Testis (tissue), 3 donors: Measurements from ENCODE around the gene C11orf21. TPM values are rescaled to one million over a fixed set of nuclear protein-coding genes. Genes with fewer than 3 reads are reported as not detected.
"Not testable (repeated sequence)": the region's sequence is repeated elsewhere in the genome, so short reads cannot be mapped to it uniquely, and the experiment has no call there.

Experiments used
- DNase-seq: peaks from one replicate; pipeline ENCODE4 v3.0.0-alpha.2; 2019
- H3K27ac ChIP-seq, 2 donors: fragments of 200-600 bp; sonication (generic); one replicate each; pipeline ENCODE4 v1.5.1; 2019
- H3K27me3 ChIP-seq: fragments of 200-600 bp; sonication (generic); one replicate; pipeline ENCODE4 v1.5.1; 2019
- H3K36me3 ChIP-seq: fragments of 200-600 bp; sonication (generic); one replicate; pipeline ENCODE4 v1.5.1; 2017; ENCODE audit warnings: low read depth; ENCODE audit errors: missing control alignments
- H3K4me1 ChIP-seq: fragments of 200-600 bp; sonication (generic); one replicate; pipeline ENCODE4 v1.5.1; 2019
- H3K4me3 ChIP-seq, 2 donors: fragments of 200-600 bp; sonication (generic); one replicate each; pipeline ENCODE4 v1.5.1; 2017 to 2019
- H3K9me3 ChIP-seq: fragments of 200-600 bp; sonication (generic); one replicate; pipeline ENCODE4 v1.5.1; 2017
- POLR2A ChIP-seq: fragments of 450-650 bp; IDR thresholded peaks from one replicate; pipeline ENCODE4 v1.6.1; 2017; ENCODE audit warnings: antibody characterized with exemption, mild to moderate bottlenecking, moderate library complexity
- WGBS, 2 donors: methylation state at CpG; one replicate each; pipeline ENCODE4 v1.1.5; 2018; 5-methylcytosine and 5-hydroxymethylcytosine counted together
- intact Hi-C: fragments of 100-400 bp; cut with DNase I; formaldehyde crosslinking; loops from one replicate; pipeline ENCODE4 v1.15.1; 2023; ENCODE audit warnings: low total_unique reads
- polyA plus RNA-seq: library from polyadenylated mRNA; stranded (reverse); fragments of 350-450 nt; fragmentation: Illumina TruSeq; extraction: RNeasy Lipid Tissue Mini Kit (QIAGEN cat#74804); gene quantifications from one replicate; pipeline ENCODE4 v1.2.3, GENCODE V29; 2014; ENCODE audit warnings: low read depth, low replicate concordance; ENCODE audit not compliant: insufficient read depth
- total RNA-seq, 2 donors: library from RNA; depleted of rRNA; stranded (reverse); fragments of >200 nt; gene quantifications; one replicate each; pipeline ENCODE4 v1.2.3, GENCODE V29; 2016
- TF ChIP-seq, protein P1 (sequence below), 3 experiments: fragments of 450-650 bp in 2 of 3; fragments of 200-600 bp in 1 of 3; sonication (generic) in 1 of 3; IDR thresholded peaks; one replicate each; pipeline ENCODE4 v1.5.1; 2016 to 2019; ENCODE audit warnings: antibody characterized with exemption in 3 of 3, mild to moderate bottlenecking in 2 of 3, moderate library complexity in 1 of 3

C11orf21 gene
- total and polyA plus RNA-seq, 3 donors from 2014 or later = 0.12 to 0.88 (median 0.47) TPM

- H3K27ac ChIP-seq, H3K36me3 ChIP-seq, H3K9me3 ChIP-seq, intact Hi-C loops, DNase-seq, H3K4me1 ChIP-seq, H3K4me3 ChIP-seq, H3K27me3 ChIP-seq: not testable (repeated sequence)
- 100% methylated on average over 1 to 2 of the region's 4 CpGs for WGBS, 2 donors
Measured at GRCh38 chr11:2333486-2334205, 31.9 kb upstream of the C11orf21 start.

DNA sequence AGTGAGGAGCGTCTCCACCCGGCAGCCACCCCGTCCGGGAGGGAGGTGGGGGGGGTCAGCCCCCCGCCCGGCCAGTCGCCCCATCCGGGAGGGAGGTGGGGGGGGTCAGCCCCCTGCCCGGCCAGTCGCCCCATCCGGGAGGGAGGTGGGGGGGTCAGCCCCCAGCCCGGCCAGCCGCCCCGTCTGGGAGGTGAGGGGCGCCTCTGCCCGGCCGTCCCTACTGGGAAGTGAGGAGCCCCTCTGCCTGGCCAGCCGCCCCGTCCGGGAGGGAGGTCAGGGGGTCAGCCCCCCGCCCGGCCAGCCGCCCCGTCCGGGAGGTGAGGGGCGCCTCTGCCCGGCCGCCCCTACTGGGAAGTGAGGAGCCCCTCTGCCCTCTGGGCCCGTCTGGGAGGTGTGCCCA lies 30.9 kb upstream of the C11orf21 start:
- DNase-seq, H3K4me3 ChIP-seq, H3K27me3 ChIP-seq, H3K4me1 ChIP-seq, H3K27ac ChIP-seq, H3K9me3 ChIP-seq, H3K36me3 ChIP-seq, intact Hi-C loops: not testable (repeated sequence)
- WGBS, 2 donors = 61% methylated on average over 12 of the region's 29 CpGs; no CpG with 5 or more reads in 1 of the 2 donors

GRCh38 chr11:2331404-2331803 lies 29.7 kb upstream of the C11orf21 start:
- H3K4me1 ChIP-seq = no peaks in the 10 kb centered on the region
- no peak for DNase-seq
- intact Hi-C loops = no loop called here
- H3K27ac ChIP-seq = no peak overlapping the region
- no peaks in the 10 kb centered on the region for H3K9me3 ChIP-seq
- no peak for TF ChIP-seq POLR2A
- TF ChIP-seq, protein P1, sequence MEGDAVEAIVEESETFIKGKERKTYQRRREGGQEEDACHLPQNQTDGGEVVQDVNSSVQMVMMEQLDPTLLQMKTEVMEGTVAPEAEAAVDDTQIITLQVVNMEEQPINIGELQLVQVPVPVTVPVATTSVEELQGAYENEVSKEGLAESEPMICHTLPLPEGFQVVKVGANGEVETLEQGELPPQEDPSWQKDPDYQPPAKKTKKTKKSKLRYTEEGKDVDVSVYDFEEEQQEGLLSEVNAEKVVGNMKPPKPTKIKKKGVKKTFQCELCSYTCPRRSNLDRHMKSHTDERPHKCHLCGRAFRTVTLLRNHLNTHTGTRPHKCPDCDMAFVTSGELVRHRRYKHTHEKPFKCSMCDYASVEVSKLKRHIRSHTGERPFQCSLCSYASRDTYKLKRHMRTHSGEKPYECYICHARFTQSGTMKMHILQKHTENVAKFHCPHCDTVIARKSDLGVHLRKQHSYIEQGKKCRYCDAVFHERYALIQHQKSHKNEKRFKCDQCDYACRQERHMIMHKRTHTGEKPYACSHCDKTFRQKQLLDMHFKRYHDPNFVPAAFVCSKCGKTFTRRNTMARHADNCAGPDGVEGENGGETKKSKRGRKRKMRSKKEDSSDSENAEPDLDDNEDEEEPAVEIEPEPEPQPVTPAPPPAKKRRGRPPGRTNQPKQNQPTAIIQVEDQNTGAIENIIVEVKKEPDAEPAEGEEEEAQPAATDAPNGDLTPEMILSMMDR (IDR thresholded peaks at IDR 0.05) = no peak
- no peaks in the 10 kb centered on the region for H3K36me3 ChIP-seq
- H3K4me3 ChIP-seq = no peak overlapping the region
- H3K27me3 ChIP-seq = no peaks in the 10 kb centered on the region
- WGBS, 2 donors = 82 to 83% methylated on average over 5 of the region's 5 CpGs

DNA sequence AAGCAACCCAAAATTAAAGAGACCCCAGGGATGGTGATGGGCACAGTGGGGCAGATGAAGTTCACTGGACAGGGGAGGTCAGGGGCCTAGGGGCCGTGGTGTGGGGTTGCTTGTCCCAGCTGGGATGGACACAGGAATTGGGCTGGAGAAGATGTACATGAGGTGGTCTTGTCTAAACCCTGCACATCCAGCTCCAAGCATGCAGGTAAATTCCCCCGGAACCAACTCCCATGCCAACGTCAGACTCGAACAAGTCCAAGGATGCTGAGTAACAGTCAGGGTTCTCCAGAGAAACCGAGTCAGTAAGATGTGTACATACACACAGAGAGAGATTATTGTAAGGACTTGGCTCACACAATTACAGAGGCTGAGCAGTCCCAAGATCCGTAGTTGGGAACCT lies 29.0 kb upstream of the C11orf21 start:
- Histone ChIP-seq H3K4me1 (no peaks in the 10 kb centered on the region), H3K27ac (no peak overlapping the region), H3K4me3 (no peak overlapping the region), H3K9me3 (no peaks in the 10 kb centered on the region), H3K27me3 (no peaks in the 10 kb centered on the region), H3K36me3 (no peaks in the 10 kb centered on the region)
- DNase-seq = no peak
- TF ChIP-seq, protein P1 (IDR thresholded peaks at IDR 0.05) = no peak
- no peak for TF ChIP-seq POLR2A
- intact Hi-C loops = no loop called here
- WGBS, 2 donors = 96 to 100% methylated on average over 6 of the region's 6 CpGs

DNA sequence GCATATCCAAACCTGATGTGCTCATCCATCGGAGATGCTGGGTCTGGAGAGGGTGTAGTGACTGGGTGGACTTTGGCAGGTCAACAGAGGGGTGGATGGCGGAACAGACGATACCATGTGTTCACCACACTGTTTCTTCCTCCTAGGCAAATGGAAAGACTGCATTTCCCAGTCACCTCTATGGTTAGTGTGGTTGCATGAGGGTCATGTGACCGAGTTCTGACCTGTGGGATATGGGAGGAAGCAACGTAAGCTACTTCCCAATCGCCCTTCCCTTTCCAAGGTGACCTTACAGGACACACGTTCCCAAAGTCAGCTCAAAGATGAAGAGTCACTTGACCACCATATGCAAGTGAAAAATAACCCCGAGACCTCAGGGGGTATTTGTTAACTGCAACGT lies 27.8 kb upstream of the C11orf21 start:
- H3K27me3 ChIP-seq = no peaks in the 10 kb centered on the region
- 92 to 96% methylated on average over 9 of the region's 9 CpGs for WGBS, 2 donors
- no peaks in the 10 kb centered on the region for H3K36me3 ChIP-seq
- H3K4me1 ChIP-seq = no peaks in the 10 kb centered on the region
- no peak for DNase-seq
- no peaks in the 10 kb centered on the region for H3K9me3 ChIP-seq
- intact Hi-C loops = no loop called here
- H3K4me3 ChIP-seq = no peak overlapping the region
- no peak overlapping the region for H3K27ac ChIP-seq
- no peak for TF ChIP-seq POLR2A
- TF ChIP-seq, protein P1 (IDR thresholded peaks at IDR 0.05) = no peak
